GM18873 (cell line): ENCODE measurements around the gene SLC46A1.
"Not testable (repeated sequence)": the region's sequence is repeated elsewhere in the genome, so short reads cannot be mapped to it uniquely, and the experiment has no call there.

Experiments
- ATAC-seq: cut with Tn5 transposase; IDR thresholded peaks from one replicate; pipeline ENCODE4 v1.9.1; 2021; ENCODE audit warnings: mild to moderate bottlenecking, moderate library complexity, moderate number of reproducible peaks; ENCODE audit not compliant: unreplicated experiment, low FRiP score

Gene SLC46A1

DNA sequence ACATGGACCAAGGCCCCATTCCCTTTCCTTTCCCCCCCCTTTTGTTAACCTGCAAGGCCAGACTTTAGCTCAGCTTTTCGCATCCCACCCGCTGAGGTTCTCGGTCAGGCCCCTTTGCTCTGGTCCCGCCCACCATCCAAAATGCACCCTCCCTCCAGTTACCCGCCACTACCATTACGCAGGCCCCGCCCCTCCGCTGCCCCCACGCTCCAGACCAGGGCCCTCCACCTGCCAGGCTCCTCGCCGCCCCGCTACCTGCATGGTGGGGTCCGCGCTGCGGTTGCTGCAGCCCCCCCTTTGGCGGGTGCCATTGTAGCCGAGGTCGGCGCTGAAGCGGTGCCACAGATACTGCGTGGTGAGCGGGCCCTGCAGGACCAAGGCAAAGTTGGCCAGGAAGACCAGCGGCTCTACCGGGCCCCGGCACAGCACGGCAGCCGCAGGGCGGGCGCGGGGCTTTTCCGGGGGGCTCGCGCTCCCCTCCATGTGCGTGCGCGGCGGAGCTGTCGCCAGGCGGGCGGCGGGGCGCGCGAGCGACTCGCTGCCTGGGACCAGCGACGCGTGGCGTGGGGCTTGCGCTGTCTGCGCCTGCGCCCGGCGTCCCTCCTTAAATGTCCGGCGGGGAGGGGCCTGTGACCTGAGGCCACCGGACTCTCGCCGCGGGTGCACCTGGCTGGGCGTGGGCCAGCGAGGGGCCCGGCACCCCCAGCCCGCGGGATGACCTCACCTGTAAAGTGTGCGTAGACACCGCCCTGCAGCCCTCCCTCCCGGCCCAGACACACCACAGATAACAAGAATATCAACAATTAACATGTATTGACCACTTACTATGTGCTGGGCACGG, at the start of gene SLC46A1:
Gene SLC46A1 (minus strand): TSS at position 581 of the 841 bp plus-strand sequence. CDS start 98 bp downstream, at position 483.
- ATAC-seq, result no peak

DNA sequence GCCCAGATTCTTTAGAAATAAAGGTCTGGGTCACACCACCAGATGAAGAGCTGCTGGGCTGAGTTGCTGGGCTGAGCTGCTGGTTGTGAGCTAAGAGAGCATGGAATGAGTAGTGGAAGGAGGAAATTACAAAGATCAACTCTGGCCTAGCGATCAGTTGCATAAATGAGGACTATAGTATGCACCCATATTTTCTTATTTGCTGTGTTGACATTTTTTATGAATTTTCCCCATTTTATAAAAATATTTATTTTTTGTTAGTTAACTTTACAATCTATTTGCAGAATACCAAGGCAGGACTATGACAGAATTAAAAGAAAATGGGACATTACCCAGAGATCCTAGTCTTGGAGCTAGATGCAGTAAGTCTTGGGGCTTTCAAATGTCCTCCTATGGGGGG, 43.8 kb upstream of the SLC46A1 start:
- ATAC-seq, result no peak

DNA sequence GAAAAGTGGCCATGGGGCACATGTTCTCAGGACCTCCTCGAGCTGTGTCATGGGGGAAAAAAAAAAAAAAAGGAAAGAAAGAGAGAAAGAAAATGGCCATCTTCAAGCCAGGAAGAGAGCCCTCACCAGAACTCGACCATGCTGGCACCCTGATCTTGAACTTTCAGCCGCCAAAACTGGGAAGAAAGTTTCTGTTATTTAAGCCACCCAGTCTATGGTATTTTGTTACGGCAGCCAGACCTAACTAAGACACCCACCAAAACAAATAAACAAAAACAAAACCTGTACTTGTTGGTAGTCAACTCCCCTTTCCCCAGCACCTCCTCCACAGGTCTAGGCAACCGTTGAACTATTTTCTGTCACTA, 41.4 kb upstream of the SLC46A1 start:
- ATAC-seq, result no peak

DNA sequence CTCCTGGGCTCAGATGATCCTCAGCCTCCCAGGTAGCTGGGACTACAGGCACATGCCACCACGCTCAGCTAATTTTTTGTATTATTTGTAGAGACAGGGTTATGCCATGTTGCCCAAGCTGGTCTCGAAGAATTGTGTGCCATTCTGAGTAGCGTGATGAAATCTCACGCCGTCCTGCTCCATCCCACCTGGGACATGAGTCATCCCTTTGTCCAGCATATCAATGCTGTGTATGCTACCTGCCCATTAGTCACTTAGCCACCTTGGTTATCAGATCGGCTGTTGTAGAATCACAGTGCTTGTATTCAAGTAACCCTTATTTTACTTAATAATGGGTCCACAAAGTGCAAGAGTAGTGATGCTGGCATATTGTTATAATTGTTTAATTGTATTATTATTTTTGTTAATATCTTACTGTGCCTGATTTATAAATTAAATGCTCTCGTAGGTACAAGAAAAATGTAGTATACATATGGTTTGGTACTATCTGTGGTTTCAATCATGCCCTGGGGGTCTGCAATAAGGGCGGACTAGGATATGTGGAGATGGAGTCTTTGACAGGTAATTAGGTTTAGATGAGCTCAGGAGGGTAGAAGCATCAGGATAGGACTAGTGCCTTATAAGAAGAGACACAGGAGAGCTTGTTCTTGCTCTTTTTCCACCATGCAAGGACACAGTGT, 40.8 kb upstream of the SLC46A1 start:
- ATAC-seq, result no peak

DNA sequence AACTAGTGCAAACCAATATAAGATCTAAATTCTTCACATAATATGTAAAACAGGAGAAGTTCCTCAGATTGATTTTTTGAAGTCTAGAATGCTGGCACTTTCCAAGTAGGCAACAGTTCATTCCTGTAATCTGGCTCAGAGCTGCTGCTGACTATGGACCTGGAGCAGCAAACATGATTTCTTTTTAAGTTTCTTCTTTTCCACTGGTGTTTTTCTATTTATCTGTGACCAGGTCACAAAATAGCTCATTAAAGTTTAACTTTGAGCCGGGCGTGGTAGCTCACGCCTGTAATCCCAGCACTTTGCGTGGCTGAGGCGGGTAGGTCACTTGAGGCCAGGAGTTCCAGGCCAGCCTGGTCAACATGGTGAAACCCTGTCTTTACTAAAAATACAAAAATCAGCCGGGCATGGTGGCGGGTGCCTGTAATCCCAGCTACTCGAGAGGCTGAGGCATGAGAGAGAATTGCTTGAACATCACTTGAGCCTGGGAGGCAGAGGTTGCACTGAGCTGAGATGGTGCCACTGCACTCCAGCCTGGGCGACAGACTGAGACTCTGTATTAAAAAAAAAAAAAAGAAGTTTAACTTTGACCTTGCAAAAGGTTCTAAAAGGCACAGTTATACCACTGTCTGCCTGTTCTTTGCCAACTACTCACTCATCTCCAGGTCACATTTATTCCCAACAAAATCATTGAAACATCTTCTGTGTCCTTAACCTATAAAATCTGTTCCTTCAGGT, 38.1 kb upstream of the SLC46A1 start:
- no peak for ATAC-seq

DNA sequence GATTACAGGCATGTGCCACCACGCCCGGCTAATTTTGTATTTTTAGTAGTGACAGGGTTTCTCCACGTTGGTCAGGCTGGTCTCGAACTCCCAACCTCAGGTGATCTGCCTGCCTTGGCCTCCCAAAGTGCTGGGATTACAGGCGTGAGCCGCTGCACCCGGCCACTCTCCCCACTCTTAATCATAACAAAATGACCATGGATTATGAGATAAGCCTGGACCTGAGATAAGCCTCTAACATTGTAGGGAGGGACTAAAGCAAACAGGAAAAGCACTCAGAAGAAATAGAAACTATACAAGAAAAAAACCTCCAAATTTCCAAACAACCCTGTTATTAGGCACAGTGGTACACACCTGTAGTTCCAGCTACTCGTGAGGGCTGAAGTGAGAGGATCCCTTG, 28.3 kb upstream of the SLC46A1 start:
- not testable (repeated sequence) for ATAC-seq

DNA sequence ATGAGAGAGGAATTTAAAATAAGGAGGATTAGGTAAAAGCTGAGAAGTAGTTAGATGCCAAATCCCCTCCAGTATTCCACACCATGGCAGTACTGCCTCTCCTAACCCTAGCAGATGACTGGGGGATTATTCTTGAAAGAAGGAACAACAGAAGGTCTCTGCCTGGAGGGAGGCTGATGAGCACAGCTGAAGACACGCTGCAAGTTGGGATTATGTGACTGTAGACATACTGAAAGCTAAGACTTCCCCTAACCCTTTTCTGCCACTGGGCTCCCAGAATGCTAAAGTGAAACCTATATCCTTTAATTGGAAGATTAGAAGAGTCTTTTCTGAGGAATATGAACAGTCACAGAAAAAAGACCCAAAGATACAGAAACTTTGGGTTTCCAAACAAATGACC, 27.7 kb upstream of the SLC46A1 start:
- ATAC-seq, result no peak

DNA sequence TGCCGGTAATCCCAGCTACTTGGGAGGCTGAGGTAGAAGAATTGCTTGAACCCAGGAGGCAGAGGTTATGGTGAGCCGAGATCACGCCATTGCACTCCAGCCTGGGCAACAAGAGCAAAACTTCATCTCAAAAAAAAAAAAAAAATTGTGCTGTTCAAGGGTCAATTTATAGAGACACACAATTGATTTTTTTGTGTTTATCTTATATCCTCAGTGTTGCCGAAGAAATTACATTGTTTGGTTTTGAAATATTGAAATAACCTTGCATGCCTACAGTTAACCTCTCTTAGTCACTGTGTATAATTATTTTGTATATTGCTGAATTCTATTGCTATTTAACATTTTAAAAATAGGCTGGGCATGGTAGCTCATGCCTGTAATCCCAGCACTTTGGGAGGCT, 22.0 kb upstream of the SLC46A1 start:
- not testable (repeated sequence) for ATAC-seq

DNA sequence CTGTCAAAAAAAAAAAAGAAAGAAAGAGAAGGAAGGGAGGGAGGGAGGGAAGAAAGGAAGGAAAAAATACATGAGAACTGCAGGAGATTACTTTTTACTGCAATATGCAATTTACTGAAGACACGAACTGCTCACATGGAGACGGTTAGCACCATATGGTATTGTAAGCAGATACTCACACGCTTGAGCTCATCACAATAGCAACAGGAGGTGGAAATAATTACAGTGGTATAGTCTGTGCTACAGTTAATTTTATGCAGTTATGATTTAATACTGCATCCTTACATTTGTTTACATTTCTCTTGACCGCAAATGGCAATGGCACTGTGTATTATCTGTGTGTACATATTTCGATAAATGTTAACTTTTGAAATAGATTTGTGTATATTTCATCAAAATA, 21.4 kb upstream of the SLC46A1 start:
- ATAC-seq, result no peak

DNA sequence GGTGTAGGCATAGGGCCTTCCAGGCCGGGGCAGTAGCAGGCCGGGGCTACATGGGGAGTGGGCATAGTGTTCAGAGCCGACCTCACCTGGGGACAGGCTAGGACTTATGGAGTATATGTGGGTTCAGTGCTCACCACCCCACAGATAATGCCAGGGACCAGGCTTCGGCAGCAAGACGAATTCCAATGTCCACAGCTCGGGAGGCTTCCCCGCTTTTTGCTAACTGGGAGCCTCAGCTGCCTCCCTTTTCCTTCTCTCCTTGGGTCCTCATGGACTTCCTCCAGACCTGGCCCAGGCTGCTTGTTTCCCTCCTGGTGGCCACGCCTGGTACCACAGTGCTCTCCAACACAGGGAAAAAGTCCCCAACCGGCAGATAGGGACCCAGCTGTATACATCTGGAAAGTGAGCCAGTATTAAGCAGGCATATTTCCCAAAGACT, 20.1 kb upstream of the SLC46A1 start:
- ATAC-seq, result no peak

DNA sequence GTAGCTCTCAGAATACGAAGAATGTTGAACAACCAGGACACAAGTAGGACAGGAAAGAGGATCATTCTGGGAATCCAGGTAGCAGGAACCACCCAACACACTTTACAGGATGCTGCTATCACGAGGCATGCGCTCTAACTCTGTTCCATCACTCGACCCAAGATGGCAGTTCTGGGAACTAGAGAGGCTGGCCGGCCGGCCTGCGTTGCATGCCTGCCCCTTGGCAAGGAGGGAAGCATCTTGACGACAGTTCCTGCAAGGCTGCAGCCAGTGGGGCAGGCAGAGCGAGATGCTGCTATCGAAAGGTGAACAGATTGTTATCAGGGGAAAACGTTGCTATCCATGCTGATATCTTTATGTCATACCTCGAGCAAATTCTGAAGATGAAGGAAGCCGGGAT, 19.2 kb upstream of the SLC46A1 start:
- ATAC-seq, result no peak

DNA sequence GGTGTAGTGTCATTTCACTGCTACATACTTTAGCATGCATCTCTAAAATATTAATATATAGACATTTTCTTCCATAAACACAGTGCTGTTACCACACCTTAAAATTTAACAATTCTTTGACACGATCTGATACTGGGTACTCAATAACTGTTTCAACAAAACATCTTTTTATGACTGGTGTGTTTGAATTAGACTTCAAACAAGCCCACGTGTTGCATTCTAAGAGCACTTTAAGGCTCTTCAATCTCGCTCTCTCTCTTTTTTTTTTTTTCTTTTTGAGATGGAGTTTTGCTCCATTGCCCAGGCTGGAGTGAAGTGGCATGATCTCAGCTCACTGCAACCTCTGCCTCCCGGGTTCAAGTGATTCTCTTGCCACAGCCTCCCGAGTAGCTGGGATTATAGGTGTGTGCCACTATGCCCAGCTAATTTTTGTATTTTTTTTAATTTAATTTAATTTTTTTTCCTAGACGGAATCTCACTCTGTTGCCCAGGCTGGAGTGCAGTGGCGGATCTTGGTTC, 15.8 kb upstream of the SLC46A1 start:
- no peak for ATAC-seq

DNA sequence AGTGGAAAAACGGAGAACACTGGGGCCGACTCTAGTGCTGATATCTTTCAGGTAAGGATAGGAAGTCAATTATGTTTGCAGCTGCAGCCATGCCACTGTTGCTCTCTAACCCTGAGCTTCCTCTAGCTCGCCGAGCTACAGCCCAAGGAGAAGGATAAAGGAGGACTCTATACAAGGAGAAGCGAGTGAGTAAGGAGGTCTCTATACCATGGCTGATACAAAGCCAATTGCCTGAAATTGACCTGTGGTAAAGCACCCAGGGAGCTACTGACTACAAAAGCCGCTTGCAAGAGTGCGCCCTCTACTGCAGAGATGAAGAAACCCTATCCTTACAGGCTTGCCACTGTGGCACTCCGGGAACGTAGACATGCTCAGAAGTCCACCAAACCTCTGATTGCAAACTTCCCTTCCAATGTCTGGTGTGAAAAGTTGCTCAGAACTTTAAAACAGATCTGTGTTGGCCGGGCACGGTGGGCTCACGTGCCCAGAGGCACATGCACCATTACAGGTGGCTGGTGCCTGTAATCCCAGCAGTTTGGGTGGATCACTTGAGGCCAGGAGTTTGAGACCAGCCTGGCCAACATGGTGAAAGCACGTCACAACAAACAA, 10.8 kb upstream of the SLC46A1 start:
- no peak for ATAC-seq

DNA sequence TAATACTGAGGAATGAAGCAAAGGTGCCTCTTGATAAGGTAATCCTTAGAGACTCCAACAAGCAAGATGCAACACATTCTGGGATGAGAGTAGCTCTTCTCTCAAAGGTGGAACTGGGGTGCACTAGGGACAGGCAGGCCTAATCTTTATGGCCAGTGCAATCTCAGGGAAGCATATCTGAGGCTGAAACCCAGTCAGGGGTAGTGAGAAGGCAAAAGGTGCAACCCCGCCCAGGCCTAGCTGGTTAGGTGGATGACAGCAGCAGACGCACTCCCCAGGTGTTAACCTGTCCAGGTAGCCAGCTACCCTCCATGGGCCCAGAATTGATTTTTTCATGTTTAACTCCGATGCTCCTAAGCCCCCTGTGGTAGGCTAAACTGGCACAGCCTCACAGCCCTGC, 9.9 kb upstream of the SLC46A1 start:
- no peak for ATAC-seq

DNA sequence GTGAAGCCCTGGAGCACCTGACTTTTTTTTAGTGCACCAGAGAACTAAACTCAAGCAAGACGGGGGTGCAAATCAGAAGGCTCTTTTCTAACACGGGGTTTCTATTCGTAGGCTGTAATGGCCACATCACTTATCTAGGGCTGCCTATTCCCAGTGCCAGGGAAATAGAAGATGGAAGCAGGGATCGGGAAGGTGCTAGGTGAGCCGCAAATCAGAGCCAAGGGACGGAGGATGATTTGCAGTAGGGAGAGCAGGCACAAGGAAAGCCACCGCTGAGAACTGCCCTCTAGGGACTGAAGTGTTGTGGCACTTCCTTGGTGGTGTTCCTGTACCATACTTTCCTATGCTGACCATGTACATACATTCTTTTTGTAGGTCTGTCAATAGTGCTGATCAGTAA, 7.8 kb upstream of the SLC46A1 start:
- ATAC-seq, result no peak

DNA sequence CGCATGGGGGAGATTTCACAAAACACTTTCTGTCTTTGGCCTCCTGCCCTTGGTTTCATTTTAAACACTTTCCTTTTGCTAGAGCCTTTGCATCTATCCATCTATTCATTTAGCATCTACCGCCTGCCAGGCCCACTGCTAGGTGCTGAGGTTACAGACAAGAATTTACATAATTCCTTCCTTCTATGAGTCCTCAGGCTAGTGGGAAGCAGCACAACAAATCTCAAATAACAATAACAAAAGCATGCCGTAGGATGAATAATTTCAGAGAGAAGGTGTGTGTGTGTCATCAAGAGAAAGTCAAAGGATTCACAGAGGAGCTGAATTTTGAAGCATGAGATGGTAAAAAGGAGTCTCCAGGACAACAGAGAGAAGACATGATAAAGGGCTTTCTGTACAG, 6.1 kb upstream of the SLC46A1 start:
- ATAC-seq, result no peak

DNA sequence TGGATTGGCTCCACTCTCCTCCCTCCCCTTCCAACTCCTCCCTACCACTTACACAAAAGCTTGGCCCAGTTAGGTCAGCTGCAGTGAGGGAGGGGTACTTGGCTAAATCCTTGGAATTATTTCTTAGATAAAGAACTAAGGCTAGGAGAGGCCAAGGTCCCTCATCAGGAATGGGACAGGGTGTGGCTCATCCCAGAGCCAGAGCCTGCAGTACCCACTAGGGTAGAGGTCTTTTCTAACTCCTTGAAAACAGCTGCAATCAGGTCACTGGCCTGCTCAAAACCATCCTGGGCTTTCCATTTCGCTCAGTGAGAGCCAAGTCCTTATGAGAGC, 1.9 kb upstream of the SLC46A1 start:
- no peak for ATAC-seq

DNA sequence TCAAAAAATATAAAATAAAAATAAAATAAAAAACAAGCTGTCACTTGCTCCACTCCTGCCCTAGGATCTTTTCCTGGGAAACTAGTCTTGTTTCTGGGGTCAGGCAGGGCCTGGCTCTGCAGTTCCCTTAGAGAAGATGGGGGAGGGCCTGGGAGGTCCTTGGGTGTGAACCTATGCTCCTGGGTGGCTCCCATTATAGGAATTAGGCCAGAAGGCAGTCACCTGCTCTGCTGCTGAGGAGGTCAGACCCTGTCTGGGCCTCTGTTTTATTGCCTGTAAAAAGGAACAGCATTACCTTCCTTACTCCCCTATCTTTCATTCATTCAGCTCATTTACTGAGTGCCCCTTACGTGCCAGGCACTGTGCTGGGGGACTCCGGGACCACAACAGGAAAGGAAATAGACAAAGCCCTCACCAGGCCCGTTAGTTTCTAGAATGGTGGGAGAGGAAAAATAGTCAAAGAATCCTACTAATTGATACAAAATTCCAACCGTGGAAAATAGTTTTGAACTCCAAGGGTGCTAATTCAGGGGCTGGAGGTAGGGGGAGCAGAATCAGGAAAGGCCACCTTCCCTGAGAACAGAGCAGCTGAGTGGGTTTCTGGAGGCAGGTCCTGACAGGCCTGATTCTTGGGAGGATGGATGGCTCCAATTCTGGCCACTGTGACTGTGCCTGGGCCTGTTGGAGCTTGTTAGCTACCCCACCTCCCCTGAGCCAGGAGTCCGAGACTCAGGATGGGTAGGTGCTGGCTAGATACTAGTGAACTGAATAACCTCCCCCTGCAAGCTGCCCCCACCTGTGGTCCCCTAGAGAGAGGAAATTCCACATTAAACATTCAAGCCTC, 1.3 kb upstream of the SLC46A1 start:
- ATAC-seq, result no peak

DNA sequence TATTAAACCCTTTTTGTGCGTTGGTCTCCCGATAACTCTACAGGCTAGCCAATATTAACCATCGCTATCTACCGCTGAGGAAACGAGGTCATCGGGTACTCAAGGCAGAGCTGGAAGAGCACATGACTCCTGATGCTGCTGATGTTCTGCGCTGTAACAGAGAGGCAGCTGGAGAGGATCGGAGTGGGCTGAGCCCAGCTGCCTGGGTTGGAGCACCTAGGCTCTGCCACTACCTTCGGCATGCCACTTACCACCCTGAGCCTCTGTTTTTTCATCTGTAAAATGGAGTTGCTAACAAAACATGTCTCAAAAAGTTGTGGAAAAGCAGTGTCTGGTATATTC, 432 bp upstream of the SLC46A1 start:
- ATAC-seq, result no peak
